Loucy (cell line): ENCODE data around the gene LIPC.

ENCODE experiments used
- H2AFZ ChIP-seq: fragments of 200-600 bp; sonication (generic); 2 replicates; pipeline ENCODE4 v1.6.0; 2016; ENCODE audit warnings: antibody characterized with exemption, mild to moderate bottlenecking, low read length, moderate library complexity
- H3F3A ChIP-seq: fragments of 200-600 bp; 2 replicates; pipeline ENCODE4 v1.6.0; 2016; ENCODE audit warnings: antibody characterized with exemption, low read depth, mild to moderate bottlenecking
- H3K27me3 ChIP-seq: fragments of 200-600 bp; sonication (generic); 2 replicates; pipeline ENCODE4 v1.6.1; 2014; ENCODE audit warnings: low read length, mild to moderate bottlenecking; ENCODE audit not compliant: insufficient read depth, poor library complexity, severe bottlenecking
- H3K36me3 ChIP-seq: fragments of 200-600 bp; sonication (generic); 2 replicates; pipeline ENCODE4 v1.6.1; 2016; ENCODE audit warnings: low read length; ENCODE audit not compliant: insufficient read depth
- H3K4me1 ChIP-seq: fragments of 200-600 bp; sonication (generic); 2 replicates; pipeline ENCODE4 v1.5.1; 2014; ENCODE audit warnings: low read length, mild to moderate bottlenecking; ENCODE audit not compliant: insufficient read depth, poor library complexity, severe bottlenecking
- H3K4me2 ChIP-seq: fragments of 200-600 bp; sonication (generic); 2 replicates; pipeline ENCODE4 v1.6.0; 2014; ENCODE audit warnings: antibody characterized with exemption, low read length, low read depth, mild to moderate bottlenecking; ENCODE audit not compliant: poor library complexity, severe bottlenecking
- H3K4me3 ChIP-seq: fragments of 200-600 bp; sonication (generic); 2 replicates; pipeline ENCODE4 v1.5.1; 2014; ENCODE audit warnings: low read length, mild to moderate bottlenecking, mixed read lengths; ENCODE audit not compliant: poor library complexity, severe bottlenecking
- H3K79me2 ChIP-seq: fragments of 200-600 bp; sonication (generic); 2 replicates; pipeline ENCODE4 v1.6.1; 2014; ENCODE audit warnings: low read length; ENCODE audit not compliant: insufficient read depth
- H3K9ac ChIP-seq: fragments of 200-600 bp; sonication (generic); 2 replicates; pipeline ENCODE4 v1.6.0; 2014; ENCODE audit warnings: mild to moderate bottlenecking, low read depth, low read length, moderate library complexity; ENCODE audit not compliant: poor library complexity, severe bottlenecking
- H3K9me2 ChIP-seq: fragments of 200-600 bp; sonication (generic); replicated peaks from 2 replicates; pipeline ENCODE4 v1.6.1; 2016; ENCODE audit warnings: low read depth, low read length, mixed read lengths
- H3K9me3 ChIP-seq: fragments of 200-600 bp; sonication (generic); 2 replicates; pipeline ENCODE4 v1.6.1; 2014; ENCODE audit warnings: mild to moderate bottlenecking, antibody characterized with exemption, low read length, low read depth; ENCODE audit not compliant: insufficient read depth
- H4K20me1 ChIP-seq: fragments of 200-600 bp; sonication (generic); 2 replicates; pipeline ENCODE4 v1.6.0; 2014; ENCODE audit warnings: antibody characterized with exemption, low read length, mild to moderate bottlenecking; ENCODE audit not compliant: insufficient read depth, poor library complexity, severe bottlenecking
- EZH2phosphoT487 ChIP-seq: fragments of 200-600 bp; IDR thresholded peaks from 2 replicates; pipeline ENCODE4 v1.6.1; 2018; ENCODE audit warnings: antibody characterized with exemption, mild to moderate bottlenecking, moderate library complexity, borderline replicate concordance
- TF ChIP-seq, protein P1 (sequence below): fragments of 200-600 bp; sonication (generic); conservative IDR thresholded peaks from 2 replicates; pipeline ENCODE4 v1.5.1; 2014; ENCODE audit warnings: mild to moderate bottlenecking, antibody characterized with exemption, low read length

Gene LIPC

DNA sequence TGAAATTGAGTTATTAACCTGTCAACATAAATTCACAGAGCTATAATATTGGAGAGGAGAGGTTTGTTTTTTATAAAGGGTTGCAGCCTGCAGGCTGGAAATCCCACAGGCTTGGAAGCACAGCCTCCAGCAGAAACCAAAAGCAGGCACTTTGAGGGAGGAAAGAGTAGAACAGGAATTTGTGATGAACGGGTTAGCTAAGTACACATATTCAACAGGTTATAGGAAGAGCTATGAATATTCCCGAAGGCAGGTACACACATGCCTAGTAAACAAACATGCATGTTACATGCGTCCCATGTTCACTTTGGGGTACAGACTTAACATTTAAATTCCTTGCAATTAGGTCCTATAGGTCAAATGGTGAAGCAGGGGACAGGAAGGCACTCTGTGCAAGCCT is 25.9 kb upstream of the LIPC start:
- no peaks in the 10 kb centered on the region for H3F3A ChIP-seq
- no peaks in the 10 kb centered on the region for H3K9me2 ChIP-seq
- no peak overlapping the region for H3K4me2 ChIP-seq
- no peaks in the 10 kb centered on the region for H3K9me3 ChIP-seq
- no peak overlapping the region for H3K4me3 ChIP-seq
- no peaks in the 10 kb centered on the region for H3K36me3 ChIP-seq
- H3K27me3 ChIP-seq: no peaks in the 10 kb centered on the region
- H4K20me1 ChIP-seq: no peaks in the 10 kb centered on the region
- peaks cover 24% of the 10 kb centered on the region for H3K4me1 ChIP-seq
- no peak overlapping the region for H2AFZ ChIP-seq
- no peak overlapping the region for H3K9ac ChIP-seq
- TF ChIP-seq, protein P1, sequence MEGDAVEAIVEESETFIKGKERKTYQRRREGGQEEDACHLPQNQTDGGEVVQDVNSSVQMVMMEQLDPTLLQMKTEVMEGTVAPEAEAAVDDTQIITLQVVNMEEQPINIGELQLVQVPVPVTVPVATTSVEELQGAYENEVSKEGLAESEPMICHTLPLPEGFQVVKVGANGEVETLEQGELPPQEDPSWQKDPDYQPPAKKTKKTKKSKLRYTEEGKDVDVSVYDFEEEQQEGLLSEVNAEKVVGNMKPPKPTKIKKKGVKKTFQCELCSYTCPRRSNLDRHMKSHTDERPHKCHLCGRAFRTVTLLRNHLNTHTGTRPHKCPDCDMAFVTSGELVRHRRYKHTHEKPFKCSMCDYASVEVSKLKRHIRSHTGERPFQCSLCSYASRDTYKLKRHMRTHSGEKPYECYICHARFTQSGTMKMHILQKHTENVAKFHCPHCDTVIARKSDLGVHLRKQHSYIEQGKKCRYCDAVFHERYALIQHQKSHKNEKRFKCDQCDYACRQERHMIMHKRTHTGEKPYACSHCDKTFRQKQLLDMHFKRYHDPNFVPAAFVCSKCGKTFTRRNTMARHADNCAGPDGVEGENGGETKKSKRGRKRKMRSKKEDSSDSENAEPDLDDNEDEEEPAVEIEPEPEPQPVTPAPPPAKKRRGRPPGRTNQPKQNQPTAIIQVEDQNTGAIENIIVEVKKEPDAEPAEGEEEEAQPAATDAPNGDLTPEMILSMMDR: no peak
- TF ChIP-seq EZH2phosphoT487: no peak
- 0 out of 2 replicates have a peak, but pooled peaks cover 3% of the 10 kb centered on the region for H3K79me2 ChIP-seq

DNA sequence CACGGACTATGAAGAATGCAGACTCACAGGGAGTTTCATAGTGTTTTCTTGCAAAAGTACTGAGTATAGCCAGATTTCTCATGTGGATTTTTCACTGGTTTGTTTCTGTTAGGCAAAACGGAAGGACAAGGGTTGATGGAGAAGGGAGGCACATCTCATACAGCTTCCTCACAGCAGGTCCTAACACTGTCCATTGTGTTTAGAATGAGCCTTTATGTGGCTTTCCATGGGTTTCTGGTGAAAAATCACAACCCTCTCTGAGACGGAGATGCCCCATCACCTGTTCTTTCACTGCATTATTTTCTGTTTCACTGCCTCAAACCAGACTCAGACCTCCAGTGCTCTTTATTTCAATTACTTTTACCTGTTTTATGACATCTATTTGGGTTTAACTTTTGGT is 25.0 kb upstream of the LIPC start:
- Histone ChIP-seq H3K4me1 (peaks cover 29% of the 10 kb centered on the region), H2AFZ (0 out of 2 replicates have a peak overlapping the region, but pooled peaks have one; percentile 8), H3K4me2 (no peak overlapping the region), H3K4me3 (no peak overlapping the region), H3K9me2 (no peaks in the 10 kb centered on the region), H3K27me3 (no peaks in the 10 kb centered on the region), H4K20me1 (no peaks in the 10 kb centered on the region), H3K9me3 (no peaks in the 10 kb centered on the region), H3K79me2 (peaks cover 12% of the 10 kb centered on the region), H3K9ac (no peak overlapping the region), H3F3A (no peaks in the 10 kb centered on the region), H3K36me3 (no peaks in the 10 kb centered on the region)
- TF ChIP-seq, protein P1: no peak
- no peak for TF ChIP-seq EZH2phosphoT487

GRCh38 chr15:58407236-58407775 is 24.5 kb upstream of the LIPC start:
- no peaks in the 10 kb centered on the region for H3K27me3 ChIP-seq
- peaks cover 29% of the 10 kb centered on the region for H3K4me1 ChIP-seq
- H3K4me2 ChIP-seq: no peak overlapping the region
- 0 out of 2 replicates have a peak overlapping the region, but pooled peaks have one; percentile 8 for H2AFZ ChIP-seq
- TF ChIP-seq, protein P1: no peak
- no peak for TF ChIP-seq EZH2phosphoT487
- no peaks in the 10 kb centered on the region for H4K20me1 ChIP-seq
- H3K36me3 ChIP-seq: no peaks in the 10 kb centered on the region
- no peak overlapping the region for H3K4me3 ChIP-seq
- H3K9me3 ChIP-seq: no peaks in the 10 kb centered on the region
- no peak overlapping the region for H3K9ac ChIP-seq
- no peaks in the 10 kb centered on the region for H3K9me2 ChIP-seq
- H3K79me2 ChIP-seq: peaks cover 17% of the 10 kb centered on the region
- no peaks in the 10 kb centered on the region for H3F3A ChIP-seq
